SKM-1 (cell line): ENCODE measurements around the gene UBE2N.
"Not testable (repeated sequence)": the region's sequence is repeated elsewhere in the genome, so short reads cannot be mapped to it uniquely, and the experiment has no call there.

Experiments
- DNase-seq: peaks from one replicate; lab custom pipeline; 2025; ENCODE audit not compliant: unreplicated experiment; lab: John Stamatoyannopoulos, UW

The UBE2N gene

GRCh38 chr12:93415723-93416464 lies 25.9 kb downstream of the UBE2N start:
- no peak for DNase-seq

- no peak for DNase-seq
Observed at GRCh38 chr12:93413064-93413463, 28.7 kb downstream of the UBE2N start.

GRCh38 chr12:93412396-93412795 lies 29.4 kb downstream of the UBE2N start:
- DNase-seq: not testable (repeated sequence)

GRCh38 chr12:93411060-93411459 lies 30.7 kb downstream of the UBE2N start:
- not testable (repeated sequence) for DNase-seq

GRCh38 chr12:93409343-93410187 lies 32.2 kb downstream of the UBE2N start:
- not testable (repeated sequence) for DNase-seq

- DNase-seq: no peak
Observed at GRCh38 chr12:93408813-93409212, 32.9 kb downstream of the UBE2N start.

GRCh38 chr12:93407963-93408283 lies 33.8 kb downstream of the UBE2N start:
- no peak for DNase-seq

GRCh38 chr12:93407054-93407962 lies 34.4 kb downstream of the UBE2N start:
- no peak for DNase-seq

- DNase-seq: no peak
Observed at GRCh38 chr12:93404961-93405849, 36.5 kb downstream of the UBE2N start.

GRCh38 chr12:93403988-93404803 lies 37.6 kb downstream of the UBE2N start:
- DNase-seq: no peak

GRCh38 chr12:93402333-93403311 lies 39.1 kb downstream of the UBE2N start:
- no peak for DNase-seq

- not testable (repeated sequence) for DNase-seq
Observed at GRCh38 chr12:93399183-93399863, 42.4 kb downstream of the UBE2N start.

GRCh38 chr12:93397412-93397811 lies 44.3 kb downstream of the UBE2N start:
- no peak for DNase-seq

GRCh38 chr12:93393425-93393824 lies 48.3 kb downstream of the UBE2N start:
- DNase-seq: no peak

GRCh38 chr12:93390549-93391297 lies 51.0 kb downstream of the UBE2N start:
- DNase-seq: no peak

GRCh38 chr12:93390031-93390430 lies 51.7 kb downstream of the UBE2N start:
- DNase-seq: no peak

- DNase-seq: no peak
Observed at GRCh38 chr12:93387780-93388179, 54.0 kb downstream of the UBE2N start.
